Stimulated activated CD4-positive, alpha-beta T cell treated with anti-CD3 and anti-CD28 coated beads, Interleukin-1b, Interleukin-23, amount 100 ng/mL, for 1 hour (primary cell): ENCODE measurements around the gene MLXIPL.
A peak's percentile ranks its signal among the peaks of the same experiment; 100 is the strongest.
"Not testable (repeated sequence)": the region's sequence is repeated elsewhere in the genome, so short reads cannot be mapped to it uniquely, and the experiment has no call there.

ENCODE experiments used
- DNase-seq, 2 donors: peaks; one replicate each; pipeline ENCODE4 v3.0.0-alpha.2; 2020; ENCODE audit warnings: low read depth in 2 of 2

The MLXIPL gene

GRCh38 chr7:73623798-73624668, at the start of gene MLXIPL:
MLXIPL (minus strand) TSS chr7:73624522; CDS start chr7:73624492, 30 bp downstream.
- DNase-seq: peak in 1 of 2 donors; percentile 35

- DNase-seq: no peak
Observed at GRCh38 chr7:73671857-73672445, 47.6 kb upstream of the MLXIPL start.

GRCh38 chr7:73671322-73671661, 47.0 kb upstream of the MLXIPL start:
- no peak for DNase-seq

GRCh38 chr7:73669858-73670385, 45.6 kb upstream of the MLXIPL start:
- DNase-seq: no peak

- DNase-seq: no peak
Observed at GRCh38 chr7:73669288-73669701, 45.0 kb upstream of the MLXIPL start.

- DNase-seq: no peak
Observed at GRCh38 chr7:73668886-73669230, 44.5 kb upstream of the MLXIPL start.

GRCh38 chr7:73668103-73668885, 44.0 kb upstream of the MLXIPL start:
- DNase-seq: no peak

- DNase-seq: peak; percentile 88 to 95
Observed at GRCh38 chr7:73667344-73668102, 43.2 kb upstream of the MLXIPL start, which contains the start of gene VPS37D. VPS37D (plus strand) TSS chr7:73667831; CDS start chr7:73667959, 128 bp downstream.

GRCh38 chr7:73663033-73663432, 38.7 kb upstream of the MLXIPL start:
- no peak for DNase-seq

GRCh38 chr7:73660594-73660993, 36.3 kb upstream of the MLXIPL start:
- DNase-seq: not testable (repeated sequence)

- no peak for DNase-seq
Observed at GRCh38 chr7:73659983-73660382, 35.7 kb upstream of the MLXIPL start.

- not testable (repeated sequence) for DNase-seq
Observed at GRCh38 chr7:73655309-73655708, 31.0 kb upstream of the MLXIPL start.

- no peak for DNase-seq
Observed at GRCh38 chr7:73652541-73652949, 28.2 kb upstream of the MLXIPL start.

GRCh38 chr7:73650524-73650923, 26.2 kb upstream of the MLXIPL start:
- no peak for DNase-seq

GRCh38 chr7:73649576-73649975, 25.3 kb upstream of the MLXIPL start:
- DNase-seq: no peak

GRCh38 chr7:73648593-73649332, 24.4 kb upstream of the MLXIPL start:
- DNase-seq: no peak

GRCh38 chr7:73647725-73648592, 23.6 kb upstream of the MLXIPL start:
- no peak for DNase-seq

GRCh38 chr7:73646785-73647724, 22.7 kb upstream of the MLXIPL start:
- no peak for DNase-seq
